ENCODE results near the gene PLD4.
A peak's percentile ranks its signal among the peaks of the same experiment; 100 is the strongest.

The PLD4 gene

GRCh38 chr14:104966261-104966865 lies 41.7 kb downstream of the PLD4 start:
- Histone ChIP-seq H3K27ac (ENCODE audit: low read length) (no peak overlapping the region), H3K9ac (ENCODE audit: low read length) (no peak overlapping the region), H3K4me1 (ENCODE audit: control insufficient read depth, low read depth, low read length) (peaks cover 7% of the 10 kb centered on the region), H3K27me3 (ENCODE audit: control insufficient read depth, insufficient read depth, low read length) (peaks cover 13% of the 10 kb centered on the region), H3K36me3 (ENCODE audit: control insufficient read depth, low read depth, low read length) (no peaks in the 10 kb centered on the region), H3K9me3 (ENCODE audit: control insufficient read depth, low read depth, low read length) (no peaks in the 10 kb centered on the region), H3K4me3 (ENCODE audit: low read length) (no peak overlapping the region)

GRCh38 chr14:104966981-104967385 lies 42.3 kb downstream of the PLD4 start:
- Histone ChIP-seq H3K27me3 (ENCODE audit: control insufficient read depth, insufficient read depth, low read length) (peaks cover 13% of the 10 kb centered on the region), H3K9ac (ENCODE audit: low read length) (no peak overlapping the region), H3K4me1 (ENCODE audit: control insufficient read depth, low read depth, low read length) (peaks cover 7% of the 10 kb centered on the region), H3K27ac (ENCODE audit: low read length) (no peak overlapping the region), H3K9me3 (ENCODE audit: control insufficient read depth, low read depth, low read length) (no peaks in the 10 kb centered on the region), H3K36me3 (ENCODE audit: control insufficient read depth, low read depth, low read length) (no peaks in the 10 kb centered on the region), H3K4me3 (ENCODE audit: low read length) (peak overlapping the region; percentile 55)

- peaks cover 13% of the 10 kb centered on the region for H3K27me3 ChIP-seq (ENCODE audit: control insufficient read depth, insufficient read depth, low read length)
- H3K9ac ChIP-seq (ENCODE audit: low read length), result no peak overlapping the region
- no peak overlapping the region for H3K27ac ChIP-seq (ENCODE audit: low read length)
- no peaks in the 10 kb centered on the region for H3K36me3 ChIP-seq (ENCODE audit: control insufficient read depth, low read depth, low read length)
- peak overlapping the region; percentile 55 for H3K4me3 ChIP-seq (ENCODE audit: low read length)
- no peaks in the 10 kb centered on the region for H3K9me3 ChIP-seq (ENCODE audit: control insufficient read depth, low read depth, low read length)
- peaks cover 7% of the 10 kb centered on the region for H3K4me1 ChIP-seq (ENCODE audit: control insufficient read depth, low read depth, low read length)
Measured at GRCh38 chr14:104967386-104968152, 42.9 kb downstream of the PLD4 start.

- H3K27ac ChIP-seq (ENCODE audit: low read length), result no peak overlapping the region
- peaks cover 7% of the 10 kb centered on the region for H3K4me1 ChIP-seq (ENCODE audit: control insufficient read depth, low read depth, low read length)
- no peaks in the 10 kb centered on the region for H3K9me3 ChIP-seq (ENCODE audit: control insufficient read depth, low read depth, low read length)
- no peaks in the 10 kb centered on the region for H3K36me3 ChIP-seq (ENCODE audit: control insufficient read depth, low read depth, low read length)
- H3K27me3 ChIP-seq (ENCODE audit: control insufficient read depth, insufficient read depth, low read length), result peaks cover 13% of the 10 kb centered on the region
- peak overlapping the region; percentile 55 for H3K4me3 ChIP-seq (ENCODE audit: low read length)
- no peak overlapping the region for H3K9ac ChIP-seq (ENCODE audit: low read length)
Measured at GRCh38 chr14:104968153-104968527, 43.5 kb downstream of the PLD4 start.

- Histone ChIP-seq H3K27ac (ENCODE audit: low read length) (no peak overlapping the region), H3K36me3 (ENCODE audit: control insufficient read depth, low read depth, low read length) (no peaks in the 10 kb centered on the region), H3K4me1 (ENCODE audit: control insufficient read depth, low read depth, low read length) (peaks cover 7% of the 10 kb centered on the region)
Measured at GRCh38 chr14:104968541-104969401, 44.1 kb downstream of the PLD4 start.

GRCh38 chr14:104969741-104970230 lies 45.1 kb downstream of the PLD4 start:
- Histone ChIP-seq H3K27ac (ENCODE audit: low read length) (no peak overlapping the region), H3K27me3 (ENCODE audit: control insufficient read depth, insufficient read depth, low read length) (peaks cover 13% of the 10 kb centered on the region), H3K4me1 (ENCODE audit: control insufficient read depth, low read depth, low read length) (peaks cover 7% of the 10 kb centered on the region), H3K4me3 (ENCODE audit: low read length) (no peak overlapping the region), H3K9ac (ENCODE audit: low read length) (no peak overlapping the region), H3K36me3 (ENCODE audit: control insufficient read depth, low read depth, low read length) (no peaks in the 10 kb centered on the region), H3K9me3 (ENCODE audit: control insufficient read depth, low read depth, low read length) (no peaks in the 10 kb centered on the region)

More at GRCh38 chr14:104968541-104969401, 44.1 kb downstream of the PLD4 start:
- H3K4me3 ChIP-seq (ENCODE audit: low read length), result no peak overlapping the region
- peaks cover 13% of the 10 kb centered on the region for H3K27me3 ChIP-seq (ENCODE audit: control insufficient read depth, insufficient read depth, low read length)
- H3K9ac ChIP-seq (ENCODE audit: low read length), result no peak overlapping the region
- H3K9me3 ChIP-seq (ENCODE audit: control insufficient read depth, low read depth, low read length), result no peaks in the 10 kb centered on the region

GRCh38 chr14:104970231-104971068 lies 45.8 kb downstream of the PLD4 start:
- Histone ChIP-seq H3K4me3 (ENCODE audit: low read length) (no peak overlapping the region), H3K27me3 (ENCODE audit: control insufficient read depth, insufficient read depth, low read length) (peaks cover 13% of the 10 kb centered on the region), H3K9me3 (ENCODE audit: control insufficient read depth, low read depth, low read length) (no peaks in the 10 kb centered on the region), H3K4me1 (ENCODE audit: control insufficient read depth, low read depth, low read length) (peaks cover 7% of the 10 kb centered on the region), H3K36me3 (ENCODE audit: control insufficient read depth, low read depth, low read length) (no peaks in the 10 kb centered on the region), H3K27ac (ENCODE audit: low read length) (no peak overlapping the region), H3K9ac (ENCODE audit: low read length) (no peak overlapping the region)

- Histone ChIP-seq H3K27me3 (ENCODE audit: control insufficient read depth, insufficient read depth, low read length) (peaks cover 16% of the 10 kb centered on the region), H3K27ac (ENCODE audit: low read length) (no peak overlapping the region), H3K4me1 (ENCODE audit: control insufficient read depth, low read depth, low read length) (peaks cover 7% of the 10 kb centered on the region), H3K36me3 (ENCODE audit: control insufficient read depth, low read depth, low read length) (no peaks in the 10 kb centered on the region), H3K4me3 (ENCODE audit: low read length) (no peak overlapping the region), H3K9me3 (ENCODE audit: control insufficient read depth, low read depth, low read length) (no peaks in the 10 kb centered on the region), H3K9ac (ENCODE audit: low read length) (no peak overlapping the region)
Measured at GRCh38 chr14:104971447-104972240, 47.0 kb downstream of the PLD4 start.

GRCh38 chr14:104972301-104973134 lies 47.8 kb downstream of the PLD4 start:
- Histone ChIP-seq H3K4me3 (ENCODE audit: low read length) (no peak overlapping the region), H3K27me3 (ENCODE audit: control insufficient read depth, insufficient read depth, low read length) (peaks cover 16% of the 10 kb centered on the region), H3K27ac (ENCODE audit: low read length) (no peak overlapping the region), H3K9ac (ENCODE audit: low read length) (no peak overlapping the region), H3K4me1 (ENCODE audit: control insufficient read depth, low read depth, low read length) (peaks cover 7% of the 10 kb centered on the region), H3K9me3 (ENCODE audit: control insufficient read depth, low read depth, low read length) (no peaks in the 10 kb centered on the region), H3K36me3 (ENCODE audit: control insufficient read depth, low read depth, low read length) (no peaks in the 10 kb centered on the region)

- Histone ChIP-seq H3K9me3 (ENCODE audit: control insufficient read depth, low read depth, low read length) (no peaks in the 10 kb centered on the region), H3K27me3 (ENCODE audit: control insufficient read depth, insufficient read depth, low read length) (peaks cover 20% of the 10 kb centered on the region), H3K27ac (ENCODE audit: low read length) (no peak overlapping the region), H3K4me3 (ENCODE audit: low read length) (no peak overlapping the region), H3K4me1 (ENCODE audit: control insufficient read depth, low read depth, low read length) (peaks cover 6% of the 10 kb centered on the region), H3K36me3 (ENCODE audit: control insufficient read depth, low read depth, low read length) (no peaks in the 10 kb centered on the region), H3K9ac (ENCODE audit: low read length) (no peak overlapping the region)
Measured at GRCh38 chr14:104973135-104973384, 48.4 kb downstream of the PLD4 start.
